GM21576 (cell line): ENCODE data around the gene ABLIM3.

Experiments used
- ATAC-seq: cut with Tn5 transposase; IDR thresholded peaks from one replicate; pipeline ENCODE4 v1.9.1; 2021; ENCODE audit warnings: mild to moderate bottlenecking, moderate library complexity; ENCODE audit not compliant: unreplicated experiment

Gene ABLIM3

GRCh38 chr5:149133795-149134777 is 7.2 kb upstream of the ABLIM3 start:
- no peak for ATAC-seq

GRCh38 chr5:149134778-149135500 is 6.4 kb upstream of the ABLIM3 start:
- no peak for ATAC-seq

- no peak for ATAC-seq
Observed at GRCh38 chr5:149135536-149136201, 5.6 kb upstream of the ABLIM3 start.

GRCh38 chr5:149138182-149138923 is 2.9 kb upstream of the ABLIM3 start:
- ATAC-seq: no peak

- no peak for ATAC-seq
Observed at GRCh38 chr5:149140197-149141002, 893 bp upstream of the ABLIM3 start.

- no peak for ATAC-seq
Observed at GRCh38 chr5:149141957-149142851, 911 bp downstream of the ABLIM3 start.

- ATAC-seq: no peak
Observed at GRCh38 chr5:149143470-149143869, 2.2 kb downstream of the ABLIM3 start.

- ATAC-seq: no peak
Observed at GRCh38 chr5:149144637-149145036, 3.3 kb downstream of the ABLIM3 start.

GRCh38 chr5:149145138-149145537 is 3.8 kb downstream of the ABLIM3 start:
- ATAC-seq: no peak

- ATAC-seq: no peak
Observed at GRCh38 chr5:149147676-149148075, 6.4 kb downstream of the ABLIM3 start.

- no peak for ATAC-seq
Observed at GRCh38 chr5:149149942-149150341, 8.6 kb downstream of the ABLIM3 start.

- ATAC-seq: no peak
Observed at GRCh38 chr5:149150457-149150856, 9.2 kb downstream of the ABLIM3 start.

GRCh38 chr5:149151717-149152116 is 10.4 kb downstream of the ABLIM3 start:
- ATAC-seq: no peak

- ATAC-seq: no peak
Observed at GRCh38 chr5:149152317-149152746, 11.0 kb downstream of the ABLIM3 start.

- no peak for ATAC-seq
Observed at GRCh38 chr5:149153193-149153750, 12.0 kb downstream of the ABLIM3 start.

GRCh38 chr5:149153751-149154610 is 12.7 kb downstream of the ABLIM3 start:
- no peak for ATAC-seq

GRCh38 chr5:149154650-149155049 is 13.4 kb downstream of the ABLIM3 start:
- ATAC-seq: no peak
